Neutrophil (primary cell): ENCODE measurements around the gene KRTAP10-12.

Experiments
- H3K27ac ChIP-seq: fragments of 200-600 bp; sonication (generic); 2 replicates; pipeline ENCODE4 v1.5.1; 2016; ENCODE audit warnings: mild to moderate bottlenecking, moderate library complexity
- H3K27me3 ChIP-seq: fragments of 200-600 bp; sonication (generic); 2 replicates; pipeline ENCODE4 v1.6.0; 2016; ENCODE audit warnings: mild to moderate bottlenecking
- H3K36me3 ChIP-seq: fragments of 200-600 bp; sonication (generic); 2 replicates; pipeline ENCODE4 v1.5.1; 2017
- H3K4me1 ChIP-seq, 2 experiments: fragments of 200-600 bp in 1 of 2; sonication (generic) in 1 of 2; 1 replicate in 1 of 2; 2 replicates in 1 of 2; pipeline versions ENCODE4 v1.5.1 to v1.6.1; 2013 to 2016; ENCODE audit warnings: low read depth in 1 of 2, low read length in 1 of 2, mild to moderate bottlenecking in 1 of 2, moderate library complexity in 1 of 2; ENCODE audit not compliant: control insufficient read depth in 1 of 2, insufficient read depth in 1 of 2
- H3K4me3 ChIP-seq, 2 experiments: fragments of 200-600 bp in 1 of 2; sonication (generic) in 1 of 2; 1 replicate in 1 of 2; 2 replicates in 1 of 2; pipeline ENCODE4 v1.5.1; 2013 to 2016; ENCODE audit warnings: low read depth in 1 of 2, low read length in 1 of 2, mild to moderate bottlenecking in 1 of 2, moderate library complexity in 1 of 2
- H3K9me3 ChIP-seq: fragments of 200-600 bp; sonication (generic); 2 replicates; pipeline ENCODE4 v1.5.1; 2016
- CTCF ChIP-seq: fragments of 200-600 bp; sonication (generic); IDR thresholded peaks from 2 replicates; pipeline ENCODE4 v1.5.1; 2016; ENCODE audit warnings: antibody characterized with exemption

The KRTAP10-12 gene

GRCh38 chr21:44702111-44702972 lies 5.4 kb downstream of the KRTAP10-12 start:
- H3K4me3 ChIP-seq: no peak overlapping the region
- no peaks in the 10 kb centered on the region for H3K9me3 ChIP-seq
- H3K4me1 ChIP-seq: no peaks in the 10 kb centered on the region
- H3K27me3 ChIP-seq: peaks cover 100% of the 10 kb centered on the region
- no peak for TF ChIP-seq CTCF
- no peak overlapping the region for H3K27ac ChIP-seq
- no peaks in the 10 kb centered on the region for H3K36me3 ChIP-seq

GRCh38 chr21:44702973-44703730 lies 6.2 kb downstream of the KRTAP10-12 start:
- H3K4me1 ChIP-seq: no peaks in the 10 kb centered on the region
- peaks cover 100% of the 10 kb centered on the region for H3K27me3 ChIP-seq

GRCh38 chr21:44703731-44704635 lies 7.0 kb downstream of the KRTAP10-12 start:
- peaks cover 100% of the 10 kb centered on the region for H3K27me3 ChIP-seq
- no peak overlapping the region for H3K4me3 ChIP-seq
- TF ChIP-seq CTCF: no peak
- H3K9me3 ChIP-seq: no peaks in the 10 kb centered on the region
- H3K4me1 ChIP-seq: no peaks in the 10 kb centered on the region
- H3K27ac ChIP-seq: no peak overlapping the region
- H3K36me3 ChIP-seq: no peaks in the 10 kb centered on the region

More at GRCh38 chr21:44702973-44703730, 6.2 kb downstream of the KRTAP10-12 start:
- Histone ChIP-seq H3K4me3 (no peak overlapping the region), H3K36me3 (no peaks in the 10 kb centered on the region), H3K27ac (no peak overlapping the region), H3K9me3 (no peaks in the 10 kb centered on the region)
- no peak for TF ChIP-seq CTCF

- Histone ChIP-seq H3K4me1 (no peaks in the 10 kb centered on the region), H3K27ac (no peak overlapping the region), H3K36me3 (no peaks in the 10 kb centered on the region), H3K27me3 (peaks cover 100% of the 10 kb centered on the region), H3K4me3 (no peak overlapping the region), H3K9me3 (no peaks in the 10 kb centered on the region)
- TF ChIP-seq CTCF: no peak
Observed at GRCh38 chr21:44704636-44705001, 7.6 kb downstream of the KRTAP10-12 start.

- H3K4me3 ChIP-seq: no peak overlapping the region
- no peaks in the 10 kb centered on the region for H3K36me3 ChIP-seq
- H3K4me1 ChIP-seq: no peaks in the 10 kb centered on the region
- no peak overlapping the region for H3K27ac ChIP-seq
- H3K9me3 ChIP-seq: no peaks in the 10 kb centered on the region
- TF ChIP-seq CTCF: no peak
- peaks cover 100% of the 10 kb centered on the region for H3K27me3 ChIP-seq
Observed at GRCh38 chr21:44706026-44706705, 9.2 kb downstream of the KRTAP10-12 start.
